OCI-LY3 (cell line): Measurements from ENCODE around the gene FZD10.

Experiments used
- EZH2phosphoT487 ChIP-seq: fragments of 200-600 bp; shearing (Covaris generic); IDR thresholded peaks from 2 replicates; pipeline ENCODE4 v1.6.1; 2018; ENCODE audit warnings: antibody characterized with exemption, mixed run types, low read depth
- TF ChIP-seq, protein P1 (sequence below): fragments of 200-600, 300-600 bp; sonication (generic); IDR thresholded peaks from 2 replicates; pipeline ENCODE4 v1.5.1; 2014; ENCODE audit warnings: antibody characterized with exemption, low read length, low read depth

DNA sequence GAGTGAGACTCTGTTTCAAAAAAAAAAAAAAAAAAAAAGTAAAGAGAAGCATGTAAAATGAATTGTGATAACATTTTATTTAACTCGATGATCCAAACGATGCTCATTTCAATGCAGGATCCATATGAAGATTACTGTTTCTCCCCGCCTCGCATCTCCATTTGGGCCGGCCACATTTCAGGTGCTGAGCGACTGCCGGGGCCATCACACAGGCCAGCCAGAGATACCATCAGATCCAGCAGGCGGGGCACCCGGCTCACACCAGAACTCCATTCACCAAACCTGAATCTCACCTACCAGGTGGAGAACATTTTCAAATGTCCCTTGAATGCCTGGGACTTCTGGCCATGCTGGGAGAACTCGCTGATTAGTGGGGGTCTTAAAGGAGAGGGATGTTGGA is 18.0 kb upstream of the FZD10 start:
- no peak for TF ChIP-seq EZH2phosphoT487
- TF ChIP-seq, protein P1, sequence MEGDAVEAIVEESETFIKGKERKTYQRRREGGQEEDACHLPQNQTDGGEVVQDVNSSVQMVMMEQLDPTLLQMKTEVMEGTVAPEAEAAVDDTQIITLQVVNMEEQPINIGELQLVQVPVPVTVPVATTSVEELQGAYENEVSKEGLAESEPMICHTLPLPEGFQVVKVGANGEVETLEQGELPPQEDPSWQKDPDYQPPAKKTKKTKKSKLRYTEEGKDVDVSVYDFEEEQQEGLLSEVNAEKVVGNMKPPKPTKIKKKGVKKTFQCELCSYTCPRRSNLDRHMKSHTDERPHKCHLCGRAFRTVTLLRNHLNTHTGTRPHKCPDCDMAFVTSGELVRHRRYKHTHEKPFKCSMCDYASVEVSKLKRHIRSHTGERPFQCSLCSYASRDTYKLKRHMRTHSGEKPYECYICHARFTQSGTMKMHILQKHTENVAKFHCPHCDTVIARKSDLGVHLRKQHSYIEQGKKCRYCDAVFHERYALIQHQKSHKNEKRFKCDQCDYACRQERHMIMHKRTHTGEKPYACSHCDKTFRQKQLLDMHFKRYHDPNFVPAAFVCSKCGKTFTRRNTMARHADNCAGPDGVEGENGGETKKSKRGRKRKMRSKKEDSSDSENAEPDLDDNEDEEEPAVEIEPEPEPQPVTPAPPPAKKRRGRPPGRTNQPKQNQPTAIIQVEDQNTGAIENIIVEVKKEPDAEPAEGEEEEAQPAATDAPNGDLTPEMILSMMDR, result no peak
